Central memory CD4-positive, alpha-beta T cell (primary cell): Measurements from ENCODE around the gene CAMKV.
"Not testable (repeated sequence)": the region's sequence is repeated elsewhere in the genome, so short reads cannot be mapped to it uniquely, and the experiment has no call there.

Experiments
- DNase-seq: peaks from one replicate; pipeline ENCODE4 v3.0.0; 2022

CAMKV gene

GRCh38 chr3:49845694-49846093 is 24.0 kb downstream of the CAMKV start:
- DNase-seq, result no peak

- no peak for DNase-seq
These were observed 25.1 kb downstream of the CAMKV start for GRCh38 chr3:49844464-49845183.

GRCh38 chr3:49842843-49843517 is 26.7 kb downstream of the CAMKV start:
- DNase-seq, result no peak

- DNase-seq, result no peak
These were observed 27.9 kb downstream of the CAMKV start for GRCh38 chr3:49841806-49842205.

GRCh38 chr3:49841126-49841696 is 28.5 kb downstream of the CAMKV start:
- no peak for DNase-seq

GRCh38 chr3:49840388-49840787 is 29.3 kb downstream of the CAMKV start:
- DNase-seq, result no peak

GRCh38 chr3:49839193-49839809 is 30.4 kb downstream of the CAMKV start:
- peak; percentile 73 for DNase-seq

GRCh38 chr3:49831341-49831740 is 38.4 kb downstream of the CAMKV start:
- DNase-seq, result no peak

- DNase-seq, result no peak
These were observed 43.7 kb downstream of the CAMKV start for GRCh38 chr3:49826016-49826415.

- DNase-seq, result not testable (repeated sequence)
These were observed 46.6 kb downstream of the CAMKV start for GRCh38 chr3:49823131-49823530.

GRCh38 chr3:49813497-49814174 is 56.1 kb downstream of the CAMKV start, which contains the start of gene UBA7:
TSS of gene UBA7 (minus strand) at chr3:49813953. CDS start at chr3:49813787, 166 bp downstream.
- peak; percentile 46 for DNase-seq

GRCh38 chr3:49812916-49813496 is 56.7 kb downstream of the CAMKV start:
- no peak for DNase-seq
